Epithelial cell of prostate (primary cell): ENCODE results near the gene BCAT1.
"Not testable (repeated sequence)": the region's sequence is repeated elsewhere in the genome, so short reads cannot be mapped to it uniquely, and the experiment has no call there.

Experiments
- DNase-seq: peaks from one replicate; pipeline ENCODE4 v3.0.0-alpha.2; 2011; ENCODE audit warnings: low read depth, low spot score
- H3K27ac ChIP-seq: fragments of 450-650 bp; 2 replicates; pipeline ENCODE4 v1.5.1; 2017; ENCODE audit warnings: mild to moderate bottlenecking

The BCAT1 gene

DNA sequence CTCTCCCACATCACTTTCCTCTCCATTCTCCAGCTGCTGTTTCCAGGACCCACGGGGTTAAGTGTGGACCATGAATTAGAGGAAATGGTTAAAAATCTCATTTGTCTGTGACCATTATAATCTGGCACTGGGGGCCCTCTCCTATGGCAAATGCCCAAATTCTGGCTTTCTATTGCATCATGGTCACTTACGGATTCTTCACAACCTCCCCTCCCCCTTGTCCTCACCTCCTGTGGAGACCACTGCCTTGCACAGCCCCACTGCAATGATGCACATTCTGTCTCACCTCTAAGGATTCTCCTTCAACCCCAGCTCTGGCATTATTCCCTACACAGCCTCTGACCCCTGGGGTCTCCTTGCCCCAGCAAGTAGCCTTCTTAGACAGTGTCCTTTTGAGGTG lies 18.9 kb downstream of the BCAT1 start:
- no peak overlapping the region for H3K27ac ChIP-seq
- no peak for DNase-seq

DNA sequence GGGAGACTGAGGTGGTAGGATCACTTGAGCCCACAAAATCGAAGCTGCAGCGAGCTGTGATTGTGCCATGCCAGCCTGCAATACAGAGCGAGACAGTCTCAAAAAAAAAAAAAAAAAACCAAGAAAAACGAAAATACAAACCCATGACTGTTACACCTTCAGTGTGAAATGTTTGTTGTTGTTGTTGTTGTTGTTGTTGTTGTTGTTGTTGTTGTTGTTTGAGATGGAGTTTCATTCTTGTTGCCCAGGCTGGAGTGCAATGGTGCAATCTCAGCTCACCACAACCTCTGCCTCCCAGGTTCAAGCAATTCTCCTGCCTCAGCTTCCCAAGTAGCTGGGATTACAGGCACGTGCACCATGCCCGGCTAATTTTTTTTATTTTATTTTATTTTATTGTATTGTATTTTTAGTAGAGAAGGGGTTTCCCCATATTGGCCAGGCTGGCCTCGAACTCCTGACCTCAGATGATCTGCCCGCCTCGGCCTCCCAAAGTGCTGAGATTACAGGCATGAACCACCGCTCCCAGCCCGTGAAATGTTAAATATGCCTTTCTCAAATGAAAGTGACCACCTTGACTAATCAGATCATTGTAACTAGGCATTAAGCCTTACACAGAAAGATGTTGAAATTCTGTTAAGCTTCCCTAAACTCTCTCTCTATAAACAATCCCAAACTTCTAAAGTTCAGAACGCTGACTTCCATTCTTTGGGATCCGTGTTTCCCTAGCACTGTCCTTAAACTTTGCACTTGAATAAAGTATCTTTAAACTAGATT lies 20.2 kb downstream of the BCAT1 start:
- DNase-seq, H3K27ac ChIP-seq: not testable (repeated sequence)

DNA sequence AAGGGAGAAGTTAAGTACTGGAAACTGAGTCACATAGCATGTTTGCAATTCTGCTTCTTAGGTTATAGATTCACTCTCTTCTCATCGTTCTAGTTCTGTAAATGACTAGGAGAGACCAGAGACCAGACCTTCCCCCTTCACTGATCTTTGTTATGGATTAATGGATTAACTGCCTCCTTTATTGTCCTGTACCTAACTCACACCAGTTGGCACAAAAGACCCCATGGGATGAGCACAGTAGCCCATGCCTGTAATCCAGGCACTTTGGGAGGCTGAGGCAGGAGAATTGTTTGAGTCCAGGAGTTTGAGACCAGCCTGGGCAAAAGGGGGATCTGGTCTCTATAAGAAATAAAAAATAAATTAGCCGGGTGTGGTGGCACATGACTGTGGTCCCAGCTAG lies 20.8 kb downstream of the BCAT1 start:
- no peak for DNase-seq
- no peak overlapping the region for H3K27ac ChIP-seq

DNA sequence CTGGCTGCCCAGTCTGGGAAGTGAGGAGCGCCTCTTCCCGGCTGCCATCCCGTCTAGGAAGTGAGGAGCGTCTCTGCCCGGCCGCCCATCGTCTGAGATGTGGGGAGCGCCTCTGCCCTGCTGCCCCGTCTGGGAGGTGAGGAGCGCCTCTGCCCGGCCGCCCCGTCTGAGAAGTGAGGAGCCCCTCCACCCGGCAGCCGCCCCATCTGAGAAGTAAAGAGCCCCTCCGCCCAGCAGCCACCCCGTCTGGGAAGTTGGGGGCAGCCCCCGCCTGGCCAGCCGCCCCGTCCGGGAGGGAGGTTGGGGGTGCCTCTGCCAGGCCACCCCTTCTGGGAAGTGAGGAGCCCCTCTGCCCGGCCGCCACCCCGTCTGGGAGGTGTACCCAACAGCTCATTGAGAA lies 22.8 kb downstream of the BCAT1 start:
- H3K27ac ChIP-seq, DNase-seq: not testable (repeated sequence)

DNA sequence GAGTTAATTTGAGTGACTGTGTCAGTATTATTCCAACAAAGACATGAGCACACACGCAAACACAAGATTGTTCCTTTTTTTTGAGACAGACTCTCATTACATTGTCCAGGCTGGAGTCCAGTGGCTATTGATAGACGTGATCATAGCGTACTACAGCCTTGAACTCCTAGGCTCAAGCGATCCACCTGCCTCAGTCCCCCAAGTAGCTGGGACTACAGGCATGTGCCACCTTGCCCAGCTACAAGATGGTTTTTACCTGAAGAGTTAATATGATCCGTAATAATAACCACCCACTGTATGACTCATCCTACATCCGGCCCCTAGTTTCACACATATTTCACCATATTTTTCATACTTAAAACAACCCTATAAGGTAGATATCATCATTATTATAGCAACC lies 26.8 kb downstream of the BCAT1 start:
- no peak for DNase-seq
- peak overlapping the region; percentile 83 for H3K27ac ChIP-seq

DNA sequence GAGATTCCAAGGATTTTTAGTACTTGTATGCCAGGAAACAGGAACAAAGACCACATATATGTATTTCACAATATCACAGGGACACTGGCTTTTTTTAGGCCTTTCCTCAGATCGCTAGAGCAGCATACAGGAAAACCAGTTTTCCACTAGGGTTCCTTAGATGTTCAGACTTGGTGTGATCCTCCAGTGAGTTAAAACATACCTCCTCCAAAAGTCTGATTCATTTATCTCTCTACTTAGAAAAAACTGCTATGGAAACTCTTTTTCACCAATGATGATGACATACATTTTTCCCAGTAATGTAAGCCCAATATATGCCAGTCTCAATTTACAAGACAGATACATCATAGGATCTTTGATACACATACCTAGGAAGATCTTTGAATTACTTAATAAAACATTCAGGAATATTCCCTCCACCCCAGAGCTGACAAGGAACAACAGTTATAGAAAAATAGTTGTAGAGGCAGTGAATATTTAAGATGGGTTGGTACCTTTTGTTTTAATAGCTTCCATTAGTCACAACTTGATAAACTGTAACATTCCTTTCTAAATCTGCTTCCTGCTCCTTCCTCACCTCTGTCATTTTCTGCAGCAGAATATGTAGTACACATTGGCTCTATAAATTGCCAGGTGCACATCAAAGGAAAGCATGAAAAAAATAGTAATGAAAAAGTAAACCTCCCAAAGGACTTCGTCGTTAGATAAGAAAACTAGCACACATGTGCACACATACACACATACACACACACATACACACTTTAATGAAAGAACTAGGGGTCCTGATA lies 27.5 kb downstream of the BCAT1 start:
- DNase-seq, result no peak
- H3K27ac ChIP-seq, result peak overlapping the region; percentile 83

DNA sequence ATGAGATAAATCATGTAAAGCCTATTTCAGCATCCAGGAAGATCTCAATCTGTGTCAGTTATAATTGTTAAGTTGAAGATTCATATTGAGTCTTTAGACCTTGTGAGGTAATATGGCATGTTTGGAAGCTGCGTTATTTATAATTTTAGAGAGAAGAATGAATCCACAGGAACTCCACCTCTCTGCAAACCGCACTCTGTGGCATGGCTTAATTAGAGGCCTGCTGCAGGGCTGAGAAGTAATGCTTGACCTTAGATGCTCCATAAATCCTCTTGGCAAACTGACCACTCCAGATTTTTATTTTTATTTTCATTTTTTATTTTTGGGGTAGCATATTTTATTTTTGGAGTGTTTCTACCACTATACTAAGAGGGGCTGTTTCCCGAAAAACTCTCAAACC lies 28.8 kb downstream of the BCAT1 start:
- DNase-seq, result no peak
- no peak overlapping the region for H3K27ac ChIP-seq

DNA sequence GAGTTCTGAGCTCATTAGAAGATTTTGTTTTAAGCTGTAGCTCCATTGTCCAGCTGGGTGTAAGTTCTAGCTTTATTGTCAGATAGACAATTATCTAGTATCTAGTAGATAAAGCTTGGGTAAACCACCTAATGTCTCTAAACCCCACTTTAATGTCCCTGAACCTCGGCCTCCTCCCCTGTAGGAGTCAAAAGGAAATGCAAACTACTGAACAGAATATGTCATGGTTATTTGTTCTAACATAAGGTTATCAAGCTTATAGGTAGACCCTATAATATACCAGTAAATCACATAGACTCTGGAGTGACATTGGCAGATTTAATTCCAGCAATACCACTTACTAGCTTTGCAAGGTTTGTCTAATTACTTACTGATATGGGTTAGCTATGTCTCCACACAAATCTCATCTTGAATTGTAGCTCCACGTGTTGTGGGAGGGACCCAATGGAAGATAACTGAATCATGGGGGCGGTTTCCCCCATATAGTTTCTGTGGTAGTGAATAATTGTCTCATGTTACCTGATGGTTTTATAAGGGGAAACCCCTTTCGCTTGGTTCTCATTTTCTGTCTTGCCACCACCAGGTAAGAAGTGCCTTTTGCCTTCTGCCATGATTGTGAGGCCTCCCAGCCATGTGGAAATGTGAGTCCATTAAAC lies 29.4 kb downstream of the BCAT1 start:
- no peak overlapping the region for H3K27ac ChIP-seq
- no peak for DNase-seq

DNA sequence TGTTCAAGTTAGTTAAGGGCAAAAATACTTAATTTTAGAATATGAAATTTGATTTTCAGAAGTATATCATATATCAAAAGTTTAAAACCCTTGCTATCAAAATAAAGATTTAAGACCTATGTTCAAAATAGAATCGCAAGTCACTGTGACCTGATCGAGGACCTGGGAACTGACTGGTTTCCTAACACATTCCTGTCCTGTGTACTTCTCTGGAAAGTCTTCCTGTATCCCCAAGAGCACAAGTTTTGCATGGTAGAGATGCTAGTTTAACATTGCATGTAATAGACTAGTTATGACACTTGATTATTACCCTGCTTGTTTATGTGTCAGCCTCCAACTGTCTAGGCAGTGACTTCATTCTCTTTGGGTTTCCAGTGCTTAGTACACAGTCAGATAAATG lies 30.3 kb downstream of the BCAT1 start:
- no peak for DNase-seq
- H3K27ac ChIP-seq, result no peak overlapping the region

DNA sequence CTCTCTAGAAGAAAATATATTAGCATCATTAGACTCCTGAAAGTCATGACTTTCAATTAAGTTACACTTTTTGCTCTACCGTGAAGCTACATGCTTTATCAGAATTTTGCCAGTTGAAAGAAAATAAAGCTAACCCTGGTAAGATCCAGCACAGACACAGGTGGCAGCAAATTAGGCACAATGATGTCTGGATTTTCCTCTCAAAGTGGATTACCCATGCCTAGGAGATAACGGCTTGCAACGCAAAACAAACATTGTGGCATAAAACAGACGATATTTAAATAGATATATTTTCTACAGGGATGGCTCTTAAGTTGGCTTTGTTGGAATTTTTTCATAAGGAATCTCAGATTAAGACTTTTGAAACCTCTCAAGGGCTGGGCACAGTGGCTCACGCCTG lies 33.4 kb downstream of the BCAT1 start:
- no peak for DNase-seq
- H3K27ac ChIP-seq, result no peak overlapping the region

DNA sequence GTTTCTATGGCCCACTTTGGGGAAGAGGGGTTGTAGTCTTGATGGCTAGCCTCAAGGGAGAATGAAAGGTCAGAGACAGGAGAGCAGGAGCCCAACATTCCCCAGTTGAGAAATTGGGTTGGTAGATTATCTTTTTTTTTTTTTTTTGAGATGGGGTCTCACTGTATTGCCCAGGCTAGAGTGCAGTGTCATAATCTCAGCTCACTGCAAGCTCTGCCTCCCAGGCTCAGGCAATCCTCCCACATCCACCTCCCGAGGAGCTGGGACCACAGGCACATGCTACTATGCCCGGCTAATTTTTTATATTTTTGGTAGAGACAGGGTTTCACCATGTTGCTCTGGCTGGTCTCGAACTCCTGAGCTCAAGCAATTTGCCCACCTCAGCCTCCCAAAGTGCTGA lies 34.9 kb downstream of the BCAT1 start:
- H3K27ac ChIP-seq, result no peak overlapping the region
- DNase-seq, result no peak

DNA sequence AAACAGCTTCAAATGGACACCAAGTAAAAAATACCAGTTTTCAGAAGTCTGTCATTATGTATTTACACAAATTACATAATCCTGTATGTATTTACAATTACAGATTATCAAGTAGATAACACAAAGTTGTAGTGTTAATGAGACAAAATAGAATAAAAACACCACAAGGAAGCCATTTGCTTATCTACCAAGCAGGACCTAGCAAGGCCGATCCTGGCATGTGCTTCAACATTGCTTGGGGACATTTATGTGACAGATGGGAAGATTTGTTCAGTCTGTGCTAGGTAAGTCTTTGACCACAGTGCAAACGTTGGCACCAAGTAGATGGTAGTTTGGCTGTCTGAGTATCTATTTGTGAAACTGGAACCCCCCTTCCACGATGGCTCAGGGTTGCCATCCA lies 35.8 kb downstream of the BCAT1 start:
- DNase-seq, result no peak
- no peak overlapping the region for H3K27ac ChIP-seq

DNA sequence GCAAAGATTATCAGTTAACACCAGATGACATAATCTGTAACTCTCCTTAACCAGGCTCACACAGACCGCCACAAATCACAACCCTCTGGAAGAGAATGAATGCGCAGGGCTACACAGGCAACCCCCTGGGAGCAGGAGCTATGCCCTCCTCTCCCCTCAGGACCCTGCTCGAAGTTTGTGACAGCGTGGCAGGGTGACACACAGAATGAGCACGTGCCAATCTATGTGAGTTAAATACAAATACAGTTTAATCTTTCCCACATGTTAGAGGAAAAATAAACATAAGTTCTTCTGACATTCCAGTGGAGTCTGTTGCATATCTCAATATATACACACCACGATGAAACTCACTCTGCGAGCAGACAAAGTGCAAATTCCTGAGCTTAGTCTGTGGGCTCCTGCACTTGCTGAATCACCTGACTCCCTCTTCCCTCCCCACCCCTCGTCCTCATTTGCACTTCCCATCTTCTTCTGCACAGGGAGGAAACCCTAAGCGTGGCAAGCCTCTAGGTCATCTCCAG lies 37.6 kb downstream of the BCAT1 start:
- no peak for DNase-seq
- no peak overlapping the region for H3K27ac ChIP-seq

DNA sequence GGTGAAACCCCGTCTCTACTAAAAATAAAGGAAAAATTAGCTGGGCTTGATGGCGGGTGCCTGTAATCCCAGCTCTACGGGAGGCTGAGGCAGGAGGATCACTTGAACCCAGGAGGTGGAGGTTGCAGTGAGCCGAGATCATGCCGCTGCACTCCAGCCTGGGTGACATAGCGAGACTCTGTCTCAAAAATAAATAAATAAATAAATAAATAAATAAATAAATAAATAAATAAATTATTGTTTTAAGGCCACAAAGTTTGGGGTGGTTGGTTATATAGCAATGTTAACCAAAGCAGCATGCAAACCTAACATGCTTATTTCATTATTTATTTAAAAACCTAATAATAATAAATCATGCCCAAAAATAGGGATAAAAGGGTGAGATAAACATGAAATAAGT lies 38.7 kb downstream of the BCAT1 start:
- H3K27ac ChIP-seq, result peak overlapping the region; percentile 91
- DNase-seq, result not testable (repeated sequence)

DNA sequence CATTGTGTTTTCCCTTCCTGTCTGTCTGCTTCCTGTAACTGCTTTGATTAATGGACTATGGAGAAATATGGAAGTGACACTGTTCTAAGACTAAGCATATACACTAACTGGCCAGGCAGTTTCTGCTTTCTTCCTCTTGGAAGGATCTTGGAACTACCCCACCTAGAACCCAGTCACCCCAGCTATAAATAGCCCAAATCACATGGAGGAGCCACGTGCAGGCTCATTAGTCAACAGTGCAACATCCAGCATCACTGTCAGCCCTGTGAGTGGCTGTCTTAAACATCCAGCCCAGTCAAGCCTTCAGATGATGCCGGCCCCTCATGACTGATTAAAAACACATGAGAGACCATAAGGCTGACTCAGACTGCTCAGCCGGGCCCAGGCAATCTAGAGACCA lies 39.2 kb downstream of the BCAT1 start:
- peak; percentile 89 for DNase-seq
- H3K27ac ChIP-seq, result peak overlapping the region; percentile 91

DNA sequence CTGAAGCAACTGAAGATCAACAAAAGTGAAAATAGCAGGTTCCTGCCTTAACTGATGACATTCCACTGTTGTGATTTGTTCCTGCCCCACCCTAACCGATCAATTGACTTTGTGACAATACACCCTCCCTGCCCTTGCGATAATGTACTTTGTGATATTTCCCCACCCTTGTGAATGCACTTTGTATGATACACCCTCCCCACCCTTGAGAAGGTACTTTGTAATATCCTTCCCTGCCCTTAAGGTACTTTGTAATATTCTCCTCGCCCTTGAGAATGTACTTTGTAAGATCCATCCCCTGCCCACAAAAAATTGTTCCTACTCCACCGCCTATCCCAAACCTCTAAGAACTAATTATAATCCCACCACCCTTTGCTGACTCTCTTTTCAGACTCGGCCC lies 41.4 kb downstream of the BCAT1 start:
- no peak for DNase-seq

DNA sequence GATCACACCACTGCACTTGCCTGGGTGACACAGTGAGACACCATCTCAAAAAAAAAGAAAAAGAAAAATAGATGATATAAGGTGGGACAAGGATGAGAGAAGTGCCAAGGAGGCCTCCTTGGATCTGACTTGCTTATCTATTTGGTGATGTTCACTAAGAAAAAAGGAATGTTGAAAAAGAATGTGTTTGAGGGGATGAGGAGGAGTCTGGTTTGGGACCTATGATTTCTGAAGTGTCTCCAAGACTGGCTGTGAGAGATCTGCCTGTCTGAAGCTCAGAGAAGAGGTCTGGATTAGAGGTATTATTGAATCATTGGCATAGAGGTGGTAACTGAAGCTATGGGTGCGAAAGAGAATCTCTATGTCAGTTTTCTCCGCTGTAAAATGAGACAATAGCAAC lies 42.8 kb downstream of the BCAT1 start:
- DNase-seq, result no peak
- no peak overlapping the region for H3K27ac ChIP-seq

More for the DNA sequence above, 41.4 kb downstream of the BCAT1 start:
- H3K27ac ChIP-seq, result peak overlapping the region; percentile 91

DNA sequence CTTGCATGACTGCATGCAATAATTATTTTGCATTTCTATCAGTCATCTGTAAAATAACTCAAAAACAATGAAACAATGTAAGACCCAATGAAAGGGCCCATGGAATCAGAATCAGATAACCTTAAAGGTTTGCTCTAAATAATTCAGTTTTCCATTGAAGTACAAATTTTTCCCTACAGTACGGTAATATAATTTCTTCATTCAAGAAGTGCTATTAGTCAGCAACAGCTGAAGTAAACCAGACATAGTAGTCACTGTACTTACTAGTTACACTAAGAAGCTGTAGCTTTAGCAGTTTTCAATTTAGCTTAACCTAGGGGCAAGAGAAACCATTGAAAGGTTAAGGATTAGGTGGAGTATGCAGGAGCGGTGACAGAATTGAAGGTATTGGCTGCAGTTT lies 43.5 kb downstream of the BCAT1 start:
- no peak overlapping the region for H3K27ac ChIP-seq
- no peak for DNase-seq

DNA sequence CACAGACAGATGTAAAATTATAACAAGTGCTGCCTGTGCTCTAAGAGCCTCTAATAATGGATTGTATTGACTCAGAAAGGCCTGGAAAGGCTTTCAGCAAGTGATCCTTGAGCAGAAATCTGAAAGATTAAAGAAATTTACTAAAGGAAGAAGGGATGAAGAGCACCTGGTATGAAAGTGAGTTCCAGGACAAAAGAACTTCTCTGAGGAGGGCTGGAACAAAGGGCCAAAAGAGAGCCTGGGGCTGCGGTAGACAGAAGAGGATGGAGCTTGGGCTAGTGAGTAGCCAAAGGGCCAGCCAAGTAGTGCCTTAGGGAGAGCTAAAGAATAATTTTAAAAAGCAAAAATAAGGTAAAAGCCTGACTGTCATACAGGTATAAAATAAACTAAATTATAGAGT lies 44.0 kb downstream of the BCAT1 start:
- no peak for DNase-seq
- H3K27ac ChIP-seq, result no peak overlapping the region

DNA sequence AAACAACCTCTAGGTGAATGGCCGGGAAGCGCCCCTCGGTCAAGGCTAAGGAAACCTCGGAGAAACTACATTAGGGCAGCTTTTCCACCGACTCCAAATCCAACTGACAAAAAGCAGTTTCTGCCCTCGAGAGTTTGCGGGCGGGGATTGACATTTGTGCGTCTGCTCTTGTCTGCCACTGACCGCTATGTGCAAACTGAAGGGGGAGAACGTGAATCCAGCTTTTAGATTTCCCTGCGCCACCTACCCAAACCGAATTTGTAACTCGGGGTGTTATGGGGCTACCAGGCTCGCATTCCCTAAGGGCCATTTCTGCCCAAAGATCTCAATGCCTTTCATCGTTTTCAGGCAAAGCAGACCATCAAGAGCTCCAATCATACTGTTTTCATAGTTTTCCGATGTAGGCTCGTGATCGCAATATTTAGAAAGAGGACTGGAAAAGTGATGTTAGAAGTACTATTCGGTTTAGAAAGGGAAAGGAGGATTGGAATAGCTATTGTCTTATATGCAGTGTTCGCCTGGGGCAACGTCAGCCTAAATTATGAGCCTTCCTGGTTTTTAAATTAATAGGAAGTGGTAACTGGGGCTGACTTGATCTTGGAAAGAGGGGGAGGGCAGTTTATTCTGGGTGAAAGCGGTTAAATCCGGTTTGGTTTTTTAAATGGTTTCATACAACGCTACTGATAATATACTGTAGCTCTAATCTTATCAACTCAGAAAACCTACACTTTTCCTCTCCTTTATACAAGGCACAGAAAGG lies 45.4 kb downstream of the BCAT1 start:
- no peak for DNase-seq

More for the DNA sequence above, 45.4 kb downstream of the BCAT1 start:
- no peak overlapping the region for H3K27ac ChIP-seq
